GM19099 (cell line): Measurements from ENCODE around the gene CHD9.
A peak's percentile ranks its signal among the peaks of the same experiment; 100 is the strongest.

Source experiments
- POLR2A ChIP-seq: IDR thresholded peaks from 3 replicates; pipeline ENCODE4 v1.6.1; 2011; ENCODE audit warnings: low read depth; ENCODE audit not compliant: insufficient read length; ENCODE audit errors: extremely low read depth

CHD9 gene

DNA sequence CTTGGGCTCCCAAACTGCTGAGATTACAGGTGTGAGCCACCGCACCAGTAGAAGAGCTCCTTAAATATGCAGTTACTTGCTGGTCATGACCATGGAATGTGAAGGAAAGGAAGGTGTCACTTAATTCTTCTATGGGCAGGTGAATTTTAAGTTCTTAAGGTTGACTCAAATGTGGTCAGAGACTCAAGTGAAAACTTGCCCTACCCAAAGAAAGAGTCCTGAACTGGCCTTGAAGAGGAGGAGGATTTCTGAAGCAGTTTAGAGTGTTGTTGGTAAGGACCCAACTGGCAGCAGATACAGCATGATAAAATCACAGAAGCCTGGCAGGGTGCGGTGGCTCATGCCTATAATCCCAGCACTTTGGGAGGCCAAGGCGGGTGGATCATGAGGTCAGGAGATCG, 29.4 kb downstream of the CHD9 start:
- TF ChIP-seq POLR2A, result no peak

DNA sequence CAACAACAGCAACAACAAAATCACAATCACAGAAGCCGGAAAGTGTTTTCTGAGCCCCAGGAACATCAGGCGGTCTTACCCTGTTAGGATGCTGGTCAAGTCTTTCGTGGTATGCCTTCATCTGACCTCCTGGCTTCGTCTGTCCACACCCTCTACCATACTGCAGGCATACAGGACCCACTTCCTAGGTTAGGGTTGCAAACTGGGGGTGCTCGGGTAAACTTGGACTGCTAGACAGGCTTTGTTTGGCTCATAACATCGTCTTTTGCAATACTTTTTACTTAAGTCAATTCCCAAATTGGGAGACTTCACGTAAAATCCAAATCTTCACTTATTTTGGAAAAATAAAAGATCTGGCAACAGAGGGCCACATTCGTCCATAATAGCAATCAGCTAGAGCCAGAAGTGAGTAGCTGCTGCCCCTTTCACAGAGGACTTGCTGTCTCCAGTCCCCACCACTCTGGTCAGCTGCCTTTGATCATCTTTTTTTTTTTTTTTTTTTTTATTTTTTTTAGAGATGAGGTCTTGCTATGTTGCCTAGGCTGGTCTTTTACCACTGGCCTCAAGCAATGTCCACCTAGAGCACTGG, 30.0 kb downstream of the CHD9 start:
- no peak for TF ChIP-seq POLR2A

DNA sequence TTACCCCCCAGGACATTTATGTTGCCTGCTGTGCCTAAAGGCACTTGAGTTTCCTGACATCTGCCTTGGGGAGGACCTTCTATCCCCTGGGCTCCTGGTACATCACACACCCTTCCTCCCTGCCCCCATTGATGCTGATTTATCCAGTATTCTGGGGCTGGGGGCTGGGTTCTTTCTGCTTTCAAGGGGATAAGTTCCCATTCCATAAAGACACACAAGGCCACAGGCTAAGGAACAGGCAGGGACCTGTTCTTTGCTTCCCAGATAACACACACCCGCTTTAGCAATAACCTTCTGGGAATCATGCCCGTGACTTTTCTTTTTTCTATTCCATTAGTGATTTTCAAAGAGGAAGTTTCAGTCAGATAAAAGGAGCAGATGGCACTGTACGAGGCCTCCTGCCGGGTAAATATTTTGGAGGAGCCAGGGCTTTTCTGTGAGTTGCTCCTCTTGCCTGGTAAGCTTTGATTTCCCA, 30.6 kb downstream of the CHD9 start:
- no peak for TF ChIP-seq POLR2A

DNA sequence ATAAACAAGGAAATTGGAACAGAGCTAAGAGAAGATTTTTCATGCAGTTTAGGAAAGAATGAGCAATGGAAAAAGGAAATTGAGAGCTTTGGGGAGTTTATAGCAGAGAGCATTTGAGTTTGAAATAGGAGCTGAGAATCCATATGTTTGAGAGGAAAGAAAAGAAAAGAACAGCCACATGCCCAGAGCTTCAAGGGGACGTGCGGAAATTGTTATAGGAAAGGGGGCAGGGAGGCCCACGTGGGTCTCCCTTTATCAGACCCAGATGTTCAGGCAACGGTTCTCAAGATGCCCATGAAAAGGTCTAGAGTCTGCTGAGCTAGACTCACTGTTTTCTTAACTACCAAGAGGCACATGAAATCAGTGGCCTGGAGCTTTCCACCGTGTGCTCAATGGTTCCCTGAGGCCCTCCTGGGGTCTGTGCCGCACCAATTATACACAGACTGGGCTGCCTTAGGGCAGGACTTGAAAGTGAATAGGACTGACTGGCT, 31.2 kb downstream of the CHD9 start:
- no peak for TF ChIP-seq POLR2A

DNA sequence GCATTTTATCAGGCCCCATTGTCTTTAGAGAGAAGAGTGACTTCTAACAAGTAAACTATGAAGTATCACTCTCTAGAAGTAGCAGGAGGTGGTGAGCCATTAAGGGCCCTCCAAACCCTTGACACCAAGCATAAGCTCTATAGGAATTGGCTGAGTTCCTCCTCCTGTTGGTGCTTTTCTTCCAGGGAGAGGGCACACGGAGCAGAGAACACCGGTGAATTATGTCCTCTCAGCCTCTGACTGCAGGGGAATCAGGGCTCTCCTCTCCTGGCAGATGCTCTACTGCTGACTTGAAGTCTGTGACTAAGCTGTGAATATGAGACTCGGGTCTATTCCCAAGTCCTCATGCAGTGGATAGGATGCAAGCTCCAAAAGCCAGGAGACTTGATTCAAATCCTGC, 32.3 kb downstream of the CHD9 start:
- TF ChIP-seq POLR2A, result no peak

DNA sequence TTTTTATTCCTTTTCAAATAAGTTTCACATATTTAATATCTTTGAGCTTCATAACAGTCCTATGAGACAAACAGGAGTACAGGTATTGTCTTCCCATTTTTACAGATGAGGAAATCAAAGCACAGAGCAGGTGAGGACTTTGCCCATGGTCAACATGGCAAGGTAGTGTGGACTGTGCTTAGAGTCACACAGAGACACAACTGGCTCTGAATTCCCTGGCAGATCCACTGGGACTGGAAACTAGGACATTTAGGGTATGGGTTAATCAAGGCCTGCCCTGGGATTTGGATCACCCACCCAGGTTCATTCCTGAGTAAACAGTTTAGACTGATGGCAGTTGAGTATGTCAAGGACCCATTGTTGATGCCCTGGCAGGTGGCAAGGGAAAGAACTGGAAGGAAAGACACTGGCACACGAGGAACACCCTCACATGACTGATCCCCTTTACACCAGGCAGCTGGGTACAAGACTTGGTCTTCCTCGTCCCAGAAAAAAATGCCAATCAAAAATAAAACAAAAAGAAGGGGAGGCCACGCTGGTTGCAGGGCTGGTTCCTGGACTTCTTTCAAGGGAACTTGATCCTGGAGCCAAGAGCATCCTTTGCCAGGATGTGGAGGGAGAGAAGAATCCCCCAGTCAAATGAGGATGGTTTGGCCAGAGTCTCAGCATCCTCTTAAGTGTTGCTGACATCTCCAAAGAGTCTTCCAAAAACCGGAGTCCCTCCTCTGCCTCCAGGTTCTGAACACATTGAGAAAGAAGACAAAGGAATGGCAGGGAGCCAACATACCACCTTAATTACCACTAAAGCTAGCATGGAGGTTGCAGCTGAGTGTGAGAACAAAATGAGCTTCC, 34.9 kb downstream of the CHD9 start:
- no peak for TF ChIP-seq POLR2A

DNA sequence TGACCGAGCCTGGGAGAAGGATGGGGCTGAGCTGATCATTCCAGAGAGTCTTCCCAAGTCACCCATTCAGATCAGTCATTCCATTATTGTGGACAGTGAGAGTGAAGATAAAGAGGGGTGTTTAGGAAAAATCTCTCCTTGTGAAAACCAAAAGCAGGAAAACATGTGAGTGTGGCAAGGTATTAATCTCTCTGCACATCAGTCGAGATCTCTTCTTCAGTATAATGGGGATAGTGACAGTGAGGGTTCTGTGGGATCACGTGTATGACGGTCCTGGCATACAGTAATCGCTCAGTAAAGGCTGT, 35.4 kb downstream of the CHD9 start:
- no peak for TF ChIP-seq POLR2A

DNA sequence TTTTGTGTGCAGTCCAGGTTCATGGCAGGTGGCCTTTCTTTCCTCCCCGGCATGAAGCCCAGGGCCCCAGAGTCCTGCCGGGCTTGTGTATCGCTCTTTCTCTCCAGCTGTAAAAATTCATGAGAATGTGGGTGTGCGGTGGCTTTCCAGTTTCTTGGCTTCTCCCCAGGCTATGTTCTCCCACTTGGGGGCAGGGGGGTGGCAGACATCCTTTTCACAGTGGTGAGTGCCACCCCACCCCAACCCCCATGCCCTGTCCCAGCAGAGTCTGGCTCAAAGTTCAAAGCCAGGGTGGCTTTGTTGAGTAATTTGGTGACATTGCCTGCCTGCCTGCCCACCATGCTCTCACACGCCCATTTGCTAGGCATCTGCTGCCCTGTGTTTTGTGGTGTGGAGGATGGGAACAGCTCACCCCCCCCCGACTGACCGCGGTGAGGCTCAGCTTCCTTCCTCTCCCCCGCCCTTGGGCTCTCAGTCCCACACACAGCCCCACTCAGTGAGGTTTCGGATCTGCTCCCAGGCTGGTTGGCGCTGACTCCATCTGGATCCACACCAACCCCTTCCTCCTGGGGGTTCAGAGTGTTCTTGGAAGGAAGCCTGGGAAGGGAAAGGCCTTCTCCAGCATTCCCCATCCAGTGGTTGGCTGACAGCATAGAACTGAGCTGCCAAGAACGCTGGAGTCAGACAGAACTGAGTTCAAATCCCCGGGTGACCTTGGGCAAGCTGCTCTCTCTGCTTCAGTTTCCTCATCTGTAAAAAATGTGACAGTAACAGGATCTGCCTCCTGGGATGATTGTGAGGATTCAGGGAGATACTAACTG, 36.0 kb downstream of the CHD9 start:
- peak; percentile 56 for TF ChIP-seq POLR2A

DNA sequence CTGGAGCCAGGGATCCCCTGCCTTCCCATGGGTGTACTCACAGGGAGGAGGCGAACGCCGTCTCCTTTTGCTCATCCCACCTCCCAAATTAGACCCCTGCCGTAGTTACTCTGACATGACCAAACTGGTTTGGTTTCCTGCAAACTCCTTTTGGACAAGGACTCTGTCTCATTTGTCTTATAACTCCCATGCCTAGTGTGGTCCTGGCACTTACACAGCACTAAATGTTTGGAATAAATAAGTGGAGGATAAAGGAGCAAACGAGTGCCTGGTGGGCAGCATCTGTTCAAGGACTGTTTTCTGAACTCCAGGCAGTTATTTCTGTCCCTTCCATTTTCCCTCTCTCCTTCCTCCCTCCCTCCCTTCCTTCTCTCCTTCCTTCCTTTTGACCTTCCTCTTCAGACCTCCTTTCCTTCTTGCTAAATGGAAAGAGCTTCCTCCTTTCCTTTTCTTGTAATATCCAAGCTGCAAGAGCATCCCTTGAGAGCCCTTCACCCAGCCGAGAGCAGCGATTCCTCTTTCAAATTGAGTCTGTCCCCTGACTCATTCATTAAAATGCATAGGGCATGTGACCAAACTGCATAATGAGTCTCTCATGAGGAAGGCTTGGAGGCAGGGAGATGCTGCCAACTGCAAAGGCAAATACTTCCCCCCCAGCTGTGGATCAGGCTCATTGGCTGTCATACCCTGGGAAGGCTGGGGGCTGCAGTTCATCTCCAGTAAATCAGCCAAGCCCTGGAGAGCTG, 36.8 kb downstream of the CHD9 start:
- TF ChIP-seq POLR2A, result no peak

DNA sequence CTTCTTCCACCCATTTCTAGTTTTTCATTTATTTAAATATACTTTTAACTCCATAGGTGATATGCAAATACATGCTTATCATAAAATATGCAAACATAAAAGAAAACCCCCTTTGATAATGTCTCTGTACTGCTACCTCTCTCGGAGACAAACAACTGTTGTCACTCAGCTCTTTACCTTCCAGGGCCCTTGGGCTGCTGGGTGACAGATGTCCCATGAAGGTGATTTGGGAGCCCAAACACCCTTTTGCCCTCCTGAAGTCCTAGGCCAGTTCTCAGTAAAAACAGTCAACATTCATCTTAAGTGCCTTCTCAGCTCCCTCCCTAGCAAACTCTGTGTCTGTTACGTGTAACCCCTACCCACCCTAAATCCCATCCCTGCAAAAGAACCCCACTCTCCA, 37.5 kb downstream of the CHD9 start:
- no peak for TF ChIP-seq POLR2A

DNA sequence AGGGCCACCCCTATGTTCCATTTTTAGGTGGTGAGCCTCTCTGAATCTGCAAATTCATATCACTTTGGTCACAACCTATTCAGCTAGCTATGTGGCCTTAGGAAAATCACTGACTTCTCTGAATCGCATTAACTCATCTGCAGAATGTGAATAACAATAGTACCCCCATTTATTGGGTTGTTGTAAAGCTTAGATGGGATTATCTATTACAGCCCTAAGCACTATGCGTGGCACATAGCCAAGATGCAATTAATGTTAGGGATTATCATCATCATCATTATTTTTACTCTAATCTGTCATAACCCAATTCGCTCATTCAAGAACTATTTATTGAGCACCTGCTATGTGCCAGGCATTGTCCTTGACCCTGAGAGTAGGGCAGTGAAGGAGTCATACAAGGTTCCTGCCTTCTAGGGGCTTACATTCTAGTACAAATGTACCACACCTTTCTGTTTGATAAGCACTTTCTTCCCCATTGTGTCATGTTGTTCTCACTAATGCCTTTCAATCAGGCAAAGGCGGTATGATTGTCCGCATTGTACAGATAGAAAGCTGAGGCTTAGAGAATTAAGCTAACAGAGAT, 38.5 kb downstream of the CHD9 start:
- no peak for TF ChIP-seq POLR2A

DNA sequence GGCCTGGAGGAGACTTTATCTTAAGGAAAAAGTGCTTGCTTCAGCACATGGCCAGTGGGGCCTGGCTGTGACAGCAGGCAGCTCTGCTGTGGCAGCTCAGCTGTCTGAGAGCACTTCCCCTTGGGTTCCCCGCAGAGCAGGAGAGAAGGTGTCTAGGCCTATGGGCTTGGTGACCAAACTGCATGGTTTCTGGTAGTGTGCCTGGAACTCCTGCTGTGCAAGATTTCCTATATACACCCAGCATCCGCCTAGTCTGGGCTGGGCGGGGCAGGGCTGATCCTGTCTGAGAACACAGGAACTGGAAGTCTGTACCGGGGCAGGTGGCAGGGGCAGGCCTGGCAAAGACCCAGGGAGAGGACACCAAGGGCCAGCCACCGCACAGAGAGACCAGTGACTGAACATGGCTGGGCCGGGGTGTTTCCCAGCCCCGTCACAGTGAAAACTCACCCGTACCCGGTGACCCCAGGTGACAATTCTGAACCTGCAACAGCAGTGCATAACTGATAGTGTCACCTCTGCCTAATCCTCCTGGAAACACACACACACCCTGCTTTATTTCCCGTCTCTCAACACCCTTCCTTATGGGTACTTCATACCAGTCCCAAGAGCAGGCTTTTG, 39.3 kb downstream of the CHD9 start:
- TF ChIP-seq POLR2A, result no peak

DNA sequence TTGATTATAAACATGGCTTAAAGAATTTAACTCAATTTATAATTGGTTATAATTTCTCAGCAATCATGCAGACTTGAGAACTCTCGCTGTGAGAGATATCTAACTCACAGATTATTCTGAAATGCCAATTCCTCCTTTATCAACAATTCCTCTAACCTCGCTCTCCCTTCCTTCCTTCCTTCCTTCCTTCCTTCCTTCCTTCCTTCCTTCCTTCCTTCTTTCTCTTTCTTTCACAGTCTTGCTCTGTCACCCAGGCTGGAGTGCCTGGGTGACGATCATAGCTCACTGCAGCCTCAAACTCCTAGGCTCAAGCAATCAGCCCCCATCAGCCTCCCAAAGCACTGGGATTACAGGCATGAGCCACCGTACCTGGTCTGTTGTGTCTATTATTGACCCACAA, 42.4 kb downstream of the CHD9 start:
- no peak for TF ChIP-seq POLR2A
